HCT116 (cell line): ENCODE results near the gene TRPM8. TPM values are rescaled to one million over a fixed set of nuclear protein-coding genes. Genes with fewer than 3 reads are reported as not detected.

Source experiments
- ATAC-seq: fragments of 200-7000 bp; cut with Tn5 transposase; 2 replicates; pipeline ENCODE4 v1.9.1; 2020; ENCODE audit warnings: mild to moderate bottlenecking, moderate library complexity
- BruUV-seq: library from RNA; stranded (reverse); fragments of 400-500 nt; replicated peaks from 2 replicates; lab custom pipeline; 2021; lab: Mats Ljungman, UMichigan
- CTCF ChIA-PET: fragments of 300-600 bp; sonication (Branson Sonifier 250); formaldehyde crosslinking; loops from one replicate; lab custom pipeline; 2021; ENCODE audit warnings: antibody characterized with exemption; lab: Charles Lee
- POLR2A ChIA-PET: fragments of 300-600, 350-600 bp; sonication (Branson Sonifier 250); formaldehyde crosslinking; loops from one replicate; lab custom pipeline; 2021; ENCODE audit warnings: antibody characterized with exemption; lab: Charles Lee
- RAD21 ChIA-PET, 2 experiments: fragments of 300-600 bp; sonication (Branson Sonifier 250); formaldehyde crosslinking; loops; one replicate each; lab custom pipeline; 2023; ENCODE audit warnings: low total read pairs in 2 of 2; ENCODE audit not compliant: uncharacterized antibody in 2 of 2, unreplicated experiment in 2 of 2, low non-redundant PET in 1 of 2; lab: Charles Lee
- DNase-seq: peaks from one replicate; pipeline ENCODE4 v3.0.0-alpha.2; 2010; ENCODE audit warnings: low read depth, low spot score
- H2AFZ ChIP-seq: fragments of 200-600 bp; shearing (Covaris generic), sonication (generic); 2 replicates; pipeline ENCODE4 v1.6.1; 2017; ENCODE audit warnings: low read depth, mixed run types, mixed read lengths, antibody characterized with exemption, low read length; ENCODE audit not compliant: poor library complexity, severe bottlenecking
- H3K27ac ChIP-seq: 2 replicates; pipeline ENCODE4 v1.5.1; 2012; ENCODE audit warnings: low read depth, low read length
- H3K27me3 ChIP-seq: fragments of 200-600 bp; sonication (generic); 2 replicates; pipeline ENCODE4 v1.6.1; 2016; ENCODE audit warnings: mixed run types, low read length, mixed read lengths; ENCODE audit not compliant: insufficient read depth
- H3K36me3 ChIP-seq, 2 experiments: fragments of 200-500 bp in 1 of 2; fragments of 200-600 bp in 1 of 2; sonication (Bioruptor generic) in 1 of 2; sonication (generic) in 1 of 2; 2 replicates each; pipeline versions ENCODE4 v1.5.1 to v1.6.1; 2014 to 2016; ENCODE audit warnings: low read length in 2 of 2, inconsistent platforms in 1 of 2, mixed read lengths in 1 of 2, mixed run types in 1 of 2; ENCODE audit not compliant: insufficient read depth in 2 of 2, control insufficient read depth in 1 of 2
- H3K4me1 ChIP-seq, 2 experiments: fragments of 200-600 bp in 1 of 2; sonication (generic) in 1 of 2; 2 replicates each; pipeline versions ENCODE4 v1.5.1 to v1.6.1; 2012 to 2017; ENCODE audit warnings: low read length in 2 of 2, inconsistent platforms in 1 of 2, mild to moderate bottlenecking in 1 of 2, mixed read lengths in 1 of 2, mixed run types in 1 of 2, moderate library complexity in 1 of 2; ENCODE audit not compliant: insufficient read depth in 2 of 2, control insufficient read depth in 1 of 2
- H3K4me2 ChIP-seq: fragments of 200-600 bp; sonication (generic); 2 replicates; pipeline ENCODE4 v1.6.1; 2017; ENCODE audit warnings: mixed run types, low read length, mixed read lengths
- H3K4me3 ChIP-seq, 2 experiments: fragments of 200-600 bp in 1 of 2; sonication (generic) in 1 of 2; replicated peaks in 1 of 2; 2 replicates each; pipeline ENCODE4 v1.5.1; 2011 to 2016; ENCODE audit warnings: low read length in 2 of 2, control low read depth in 1 of 2, low read depth in 1 of 2, mild to moderate bottlenecking in 1 of 2, mixed read lengths in 1 of 2, mixed run types in 1 of 2
- H3K79me2 ChIP-seq: fragments of 200-600 bp; sonication (generic); 2 replicates; pipeline ENCODE4 v1.6.1; 2017; ENCODE audit warnings: mild to moderate bottlenecking, mixed run types, low read length, moderate library complexity, mixed read lengths; ENCODE audit not compliant: insufficient read depth
- H3K9ac ChIP-seq: fragments of 200-600 bp; sonication (generic); 2 replicates; pipeline ENCODE4 v1.6.1; 2016; ENCODE audit warnings: low read length, mixed read lengths
- H3K9me2 ChIP-seq: fragments of 200-600 bp; sonication (generic), shearing (Covaris generic); 2 replicates; pipeline ENCODE4 v1.6.1; 2017; ENCODE audit warnings: mixed run types, mild to moderate bottlenecking, moderate library complexity; ENCODE audit not compliant: insufficient read depth
- H3K9me3 ChIP-seq, 2 experiments: fragments of 200-500 bp in 1 of 2; fragments of 200-600 bp in 1 of 2; sonication (Bioruptor generic) in 1 of 2; sonication (generic) in 1 of 2; 2 replicates each; pipeline ENCODE4 v1.6.1; 2014 to 2017; ENCODE audit warnings: low read length in 2 of 2, mixed read lengths in 2 of 2, inconsistent platforms in 1 of 2, low read depth in 1 of 2, mild to moderate bottlenecking in 1 of 2, mixed run types in 1 of 2, moderate library complexity in 1 of 2; ENCODE audit not compliant: control insufficient read depth in 1 of 2, insufficient read depth in 1 of 2
- H4K20me1 ChIP-seq: fragments of 200-600 bp; sonication (generic), shearing (Covaris generic); 2 replicates; pipeline ENCODE4 v1.6.1; 2017; ENCODE audit warnings: mixed run types, mild to moderate bottlenecking, moderate library complexity; ENCODE audit not compliant: insufficient read depth
- CEBPB ChIP-seq: IDR thresholded peaks from 2 replicates; pipeline ENCODE4 v1.6.1; 2012; ENCODE audit warnings: low read depth
- EGR1 ChIP-seq: IDR thresholded peaks from 2 replicates; pipeline ENCODE4 v1.6.1; 2012; ENCODE audit warnings: low read depth
- ELF1 ChIP-seq: IDR thresholded peaks from 2 replicates; pipeline ENCODE4 v1.6.1; 2012; ENCODE audit warnings: low read depth, borderline replicate concordance
- EZH2 ChIP-seq: fragments of 200-600 bp; sonication (generic); IDR thresholded peaks from 2 replicates; pipeline ENCODE4 v1.6.1; 2017; ENCODE audit warnings: antibody characterized with exemption, mixed run types
- FOSL1 ChIP-seq: IDR thresholded peaks from 2 replicates; pipeline ENCODE4 v1.6.1; 2012; ENCODE audit warnings: low read depth
- JUND ChIP-seq: IDR thresholded peaks from 2 replicates; pipeline ENCODE4 v1.6.1; 2012
- POLR2AphosphoS5 ChIP-seq: IDR thresholded peaks from 2 replicates; pipeline ENCODE4 v1.6.1; 2011; ENCODE audit warnings: mild to moderate bottlenecking, low read depth, low read length, moderate library complexity
- RAD21 ChIP-seq: IDR thresholded peaks from 2 replicates; pipeline ENCODE4 v1.6.1; 2012; ENCODE audit warnings: low read depth, mild to moderate bottlenecking
- SIN3A ChIP-seq: IDR thresholded peaks from 2 replicates; pipeline ENCODE4 v1.6.1; 2012; ENCODE audit warnings: low read depth
- SP1 ChIP-seq: IDR thresholded peaks from 2 replicates; pipeline ENCODE4 v1.6.1; 2012; ENCODE audit warnings: low read depth
- YY1 ChIP-seq: IDR thresholded peaks from 2 replicates; pipeline ENCODE4 v1.6.1; 2011; ENCODE audit warnings: low read length, low read depth, moderate library complexity, mild to moderate bottlenecking; ENCODE audit not compliant: insufficient replicate concordance; ENCODE audit errors: extremely low read depth
- ZFX ChIP-seq: fragments of 450-650 bp; IDR thresholded peaks from 2 replicates; pipeline ENCODE4 v1.6.1; 2017
- intact Hi-C: fragments of 100-400 bp; cut with micrococcal nuclease; formaldehyde crosslinking; loops from 2 replicates; pipeline ENCODE4 v1.10.0; 2022
- total RNA-seq: library from RNA; stranded (reverse); gene quantifications from one replicate; pipeline ENCODE4 v1.2.1, GENCODE V29; 2021; ENCODE audit not compliant: unreplicated experiment
- TF ChIP-seq, protein P1 (sequence below): IDR thresholded peaks from 2 replicates; pipeline ENCODE4 v1.6.1; 2011; ENCODE audit warnings: mild to moderate bottlenecking, low read length, moderate library complexity; ENCODE audit not compliant: insufficient replicate concordance; ENCODE audit errors: extremely low read depth
- TF ChIP-seq, protein P2 (sequence below): IDR thresholded peaks from 2 replicates; pipeline ENCODE4 v1.6.1; 2012; ENCODE audit warnings: low read depth

Gene TRPM8
- total RNA-seq, 1 experiment from 2014 or later: 0.39 TPM

DNA sequence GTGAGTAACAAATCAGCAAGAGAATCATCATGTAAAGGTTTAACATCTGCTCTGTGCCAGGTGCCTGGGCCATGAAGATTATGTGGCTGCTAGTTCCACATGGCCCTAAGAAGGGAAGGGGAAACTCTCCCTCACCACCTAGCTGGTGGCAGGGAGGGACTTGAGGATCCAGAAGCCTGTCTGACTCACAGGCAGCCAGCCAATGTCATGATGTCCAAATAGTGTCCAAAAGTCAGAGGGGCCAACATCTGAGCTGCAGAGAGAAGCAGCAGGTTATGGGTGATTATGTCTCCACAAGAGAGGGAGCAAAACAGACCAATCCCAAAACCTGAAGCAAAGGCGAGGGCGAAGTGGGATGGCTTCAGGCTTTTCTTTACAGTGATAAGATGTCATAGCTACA lies 71.4 kb downstream of the TRPM8 start:
- Histone ChIP-seq H3K4me3 (no peak overlapping the region), H3K4me1 (no peaks in the 10 kb centered on the region), H3K36me3 (no peaks in the 10 kb centered on the region), H2AFZ (no peak overlapping the region), H3K79me2 (no peaks in the 10 kb centered on the region), H3K9ac (no peak overlapping the region), H3K4me2 (no peak overlapping the region), H4K20me1 (no peaks in the 10 kb centered on the region), H3K9me3 (no peaks in the 10 kb centered on the region), H3K9me2 (no peaks in the 10 kb centered on the region), H3K27ac (no peak overlapping the region), H3K27me3 (no peaks in the 10 kb centered on the region; the same call in 1 of the 2 replicates)
- BruUV-seq: no TSS peak
- DNase-seq: no peak
- RAD21 ChIA-PET: no interaction called here
- ATAC-seq: no peak
- CTCF ChIA-PET: no interaction called here
- TF ChIP-seq ELF1 (no peak), JUND (no peak), EGR1 (no peak), EZH2 (no peak)
- TF ChIP-seq, protein P1, sequence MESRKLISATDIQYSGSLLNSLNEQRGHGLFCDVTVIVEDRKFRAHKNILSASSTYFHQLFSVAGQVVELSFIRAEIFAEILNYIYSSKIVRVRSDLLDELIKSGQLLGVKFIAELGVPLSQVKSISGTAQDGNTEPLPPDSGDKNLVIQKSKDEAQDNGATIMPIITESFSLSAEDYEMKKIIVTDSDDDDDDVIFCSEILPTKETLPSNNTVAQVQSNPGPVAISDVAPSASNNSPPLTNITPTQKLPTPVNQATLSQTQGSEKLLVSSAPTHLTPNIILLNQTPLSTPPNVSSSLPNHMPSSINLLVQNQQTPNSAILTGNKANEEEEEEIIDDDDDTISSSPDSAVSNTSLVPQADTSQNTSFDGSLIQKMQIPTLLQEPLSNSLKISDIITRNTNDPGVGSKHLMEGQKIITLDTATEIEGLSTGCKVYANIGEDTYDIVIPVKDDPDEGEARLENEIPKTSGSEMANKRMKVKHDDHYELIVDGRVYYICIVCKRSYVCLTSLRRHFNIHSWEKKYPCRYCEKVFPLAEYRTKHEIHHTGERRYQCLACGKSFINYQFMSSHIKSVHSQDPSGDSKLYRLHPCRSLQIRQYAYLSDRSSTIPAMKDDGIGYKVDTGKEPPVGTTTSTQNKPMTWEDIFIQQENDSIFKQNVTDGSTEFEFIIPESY: no peak
- POLR2A ChIA-PET: no interaction called here
- intact Hi-C loops: no loop called here

DNA sequence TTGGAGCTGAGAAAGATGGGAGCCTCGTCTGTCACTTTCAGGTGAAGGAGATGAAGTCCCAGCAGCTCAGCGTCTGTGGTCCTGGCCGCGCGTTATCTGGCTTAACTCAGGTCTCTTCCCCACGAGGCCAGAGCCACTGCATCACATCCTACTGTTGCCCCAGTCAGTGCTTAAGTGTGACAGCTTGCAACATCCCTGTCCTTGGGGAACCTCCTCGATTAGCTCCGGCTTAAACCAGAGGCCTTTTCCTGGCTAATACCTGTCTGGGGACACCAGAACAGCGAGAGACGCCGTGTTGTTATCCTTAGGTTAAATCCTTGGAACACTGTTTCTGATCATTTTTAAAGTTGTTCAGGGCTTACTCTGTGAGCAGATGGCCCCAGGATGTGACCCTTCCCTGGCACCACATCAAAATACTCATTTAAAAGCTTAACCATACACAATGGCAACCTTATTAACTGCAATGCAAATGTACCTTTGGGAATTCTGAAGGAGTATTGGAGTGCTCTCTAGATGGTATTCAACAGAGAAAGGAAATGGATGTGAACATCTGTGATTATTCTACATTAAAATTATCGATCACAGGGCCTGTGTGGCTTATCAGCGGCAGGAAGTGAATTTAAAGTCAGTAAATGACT lies 72.2 kb downstream of the TRPM8 start:
- DNase-seq (no peak), ATAC-seq (no peak)
- Histone ChIP-seq H3K27me3 (no peaks in the 10 kb centered on the region; the same call in 1 of the 2 replicates), H3K4me3 (no peak overlapping the region), H3K36me3 (no peaks in the 10 kb centered on the region), H3K27ac (no peak overlapping the region), H3K9me3 (no peaks in the 10 kb centered on the region), H3K9ac (no peak overlapping the region), H4K20me1 (no peaks in the 10 kb centered on the region), H2AFZ (no peak overlapping the region), H3K4me2 (no peak overlapping the region), H3K9me2 (no peaks in the 10 kb centered on the region), H3K79me2 (no peaks in the 10 kb centered on the region), H3K4me1 (no peaks in the 10 kb centered on the region)
- ChIA-PET POLR2A (no interaction called here), RAD21 (no interaction called here), CTCF (no interaction called here)
- intact Hi-C loops: no loop called here
- BruUV-seq: no TSS peak
- TF ChIP-seq RAD21 (no peak), YY1 (no peak), CEBPB (no peak), ZFX (no peak), EGR1 (no peak), SP1 (no peak), SIN3A (no peak), ELF1 (no peak), FOSL1 (no peak), POLR2AphosphoS5 (no peak)
- TF ChIP-seq, protein P2, sequence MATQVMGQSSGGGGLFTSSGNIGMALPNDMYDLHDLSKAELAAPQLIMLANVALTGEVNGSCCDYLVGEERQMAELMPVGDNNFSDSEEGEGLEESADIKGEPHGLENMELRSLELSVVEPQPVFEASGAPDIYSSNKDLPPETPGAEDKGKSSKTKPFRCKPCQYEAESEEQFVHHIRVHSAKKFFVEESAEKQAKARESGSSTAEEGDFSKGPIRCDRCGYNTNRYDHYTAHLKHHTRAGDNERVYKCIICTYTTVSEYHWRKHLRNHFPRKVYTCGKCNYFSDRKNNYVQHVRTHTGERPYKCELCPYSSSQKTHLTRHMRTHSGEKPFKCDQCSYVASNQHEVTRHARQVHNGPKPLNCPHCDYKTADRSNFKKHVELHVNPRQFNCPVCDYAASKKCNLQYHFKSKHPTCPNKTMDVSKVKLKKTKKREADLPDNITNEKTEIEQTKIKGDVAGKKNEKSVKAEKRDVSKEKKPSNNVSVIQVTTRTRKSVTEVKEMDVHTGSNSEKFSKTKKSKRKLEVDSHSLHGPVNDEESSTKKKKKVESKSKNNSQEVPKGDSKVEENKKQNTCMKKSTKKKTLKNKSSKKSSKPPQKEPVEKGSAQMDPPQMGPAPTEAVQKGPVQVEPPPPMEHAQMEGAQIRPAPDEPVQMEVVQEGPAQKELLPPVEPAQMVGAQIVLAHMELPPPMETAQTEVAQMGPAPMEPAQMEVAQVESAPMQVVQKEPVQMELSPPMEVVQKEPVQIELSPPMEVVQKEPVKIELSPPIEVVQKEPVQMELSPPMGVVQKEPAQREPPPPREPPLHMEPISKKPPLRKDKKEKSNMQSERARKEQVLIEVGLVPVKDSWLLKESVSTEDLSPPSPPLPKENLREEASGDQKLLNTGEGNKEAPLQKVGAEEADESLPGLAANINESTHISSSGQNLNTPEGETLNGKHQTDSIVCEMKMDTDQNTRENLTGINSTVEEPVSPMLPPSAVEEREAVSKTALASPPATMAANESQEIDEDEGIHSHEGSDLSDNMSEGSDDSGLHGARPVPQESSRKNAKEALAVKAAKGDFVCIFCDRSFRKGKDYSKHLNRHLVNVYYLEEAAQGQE: no peak
